Nephron progenitor cell (in vitro differentiated cells): ENCODE measurements around the gene USP11.
A peak's percentile ranks its signal among the peaks of the same experiment; 100 is the strongest.

Experiments
- DNase-seq: peaks from one replicate; pipeline ENCODE4 v3.0.0; 2021
- H3K27ac Mint-ChIP-seq: 2 replicates; pipeline ENCODE4 v1.8.0; 2021; ENCODE audit warnings: mild to moderate bottlenecking, moderate library complexity, mixed read lengths
- H3K27me3 Mint-ChIP-seq: 2 replicates; pipeline ENCODE4 v1.8.0; 2021; ENCODE audit warnings: mild to moderate bottlenecking, low read depth, mixed read lengths; ENCODE audit not compliant: poor library complexity
- H3K36me3 Mint-ChIP-seq: 2 replicates; pipeline ENCODE4 v1.8.0; 2021; ENCODE audit warnings: low read depth, mixed read lengths
- H3K4me1 Mint-ChIP-seq: 2 replicates; pipeline ENCODE4 v1.8.0; 2021; ENCODE audit warnings: mixed read lengths
- H3K4me3 Mint-ChIP-seq: 2 replicates; pipeline ENCODE4 v1.8.0; 2021; ENCODE audit warnings: mild to moderate bottlenecking, moderate library complexity, mixed read lengths
- H3K9me3 Mint-ChIP-seq: 2 replicates; pipeline ENCODE4 v1.8.0; 2021; ENCODE audit warnings: mild to moderate bottlenecking, moderate library complexity, mixed read lengths
- TF ChIP-seq, protein P1 (sequence below): fragments of 200-600 bp; sonication (generic); IDR thresholded peaks from 2 replicates; pipeline ENCODE4 v1.5.0; 2021; ENCODE audit warnings: antibody characterized with exemption

The USP11 gene

DNA sequence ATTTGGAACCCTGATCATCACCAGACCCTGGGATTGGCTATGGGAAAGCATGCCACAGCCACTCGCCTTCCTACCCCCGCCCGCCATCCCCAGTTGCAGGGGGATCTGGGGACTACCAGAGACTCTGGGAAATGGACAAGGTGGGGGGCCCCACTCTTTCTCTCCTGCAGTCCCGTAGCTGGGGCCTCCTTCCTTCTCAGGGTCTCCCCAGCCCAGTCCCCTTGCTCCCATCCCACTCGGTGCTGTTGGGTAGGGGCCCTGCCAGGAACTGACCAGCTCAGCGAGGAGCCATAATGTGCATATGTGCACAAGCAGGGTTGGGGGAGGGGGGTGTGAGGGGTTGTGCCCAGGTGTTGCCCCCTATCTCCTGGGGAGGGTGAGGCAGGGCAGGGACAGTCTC is 3.4 kb upstream of the USP11 start:
- no peak for DNase-seq
- H3K27me3 Mint-ChIP-seq: no peaks in the 10 kb centered on the region
- TF ChIP-seq, protein P1, sequence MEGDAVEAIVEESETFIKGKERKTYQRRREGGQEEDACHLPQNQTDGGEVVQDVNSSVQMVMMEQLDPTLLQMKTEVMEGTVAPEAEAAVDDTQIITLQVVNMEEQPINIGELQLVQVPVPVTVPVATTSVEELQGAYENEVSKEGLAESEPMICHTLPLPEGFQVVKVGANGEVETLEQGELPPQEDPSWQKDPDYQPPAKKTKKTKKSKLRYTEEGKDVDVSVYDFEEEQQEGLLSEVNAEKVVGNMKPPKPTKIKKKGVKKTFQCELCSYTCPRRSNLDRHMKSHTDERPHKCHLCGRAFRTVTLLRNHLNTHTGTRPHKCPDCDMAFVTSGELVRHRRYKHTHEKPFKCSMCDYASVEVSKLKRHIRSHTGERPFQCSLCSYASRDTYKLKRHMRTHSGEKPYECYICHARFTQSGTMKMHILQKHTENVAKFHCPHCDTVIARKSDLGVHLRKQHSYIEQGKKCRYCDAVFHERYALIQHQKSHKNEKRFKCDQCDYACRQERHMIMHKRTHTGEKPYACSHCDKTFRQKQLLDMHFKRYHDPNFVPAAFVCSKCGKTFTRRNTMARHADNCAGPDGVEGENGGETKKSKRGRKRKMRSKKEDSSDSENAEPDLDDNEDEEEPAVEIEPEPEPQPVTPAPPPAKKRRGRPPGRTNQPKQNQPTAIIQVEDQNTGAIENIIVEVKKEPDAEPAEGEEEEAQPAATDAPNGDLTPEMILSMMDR: no peak
- peaks cover 33% of the 10 kb centered on the region for H3K4me1 Mint-ChIP-seq
- H3K9me3 Mint-ChIP-seq: no peaks in the 10 kb centered on the region
- no peak overlapping the region for H3K4me3 Mint-ChIP-seq
- H3K36me3 Mint-ChIP-seq: peaks cover 55% of the 10 kb centered on the region
- H3K27ac Mint-ChIP-seq: no peak overlapping the region

DNA sequence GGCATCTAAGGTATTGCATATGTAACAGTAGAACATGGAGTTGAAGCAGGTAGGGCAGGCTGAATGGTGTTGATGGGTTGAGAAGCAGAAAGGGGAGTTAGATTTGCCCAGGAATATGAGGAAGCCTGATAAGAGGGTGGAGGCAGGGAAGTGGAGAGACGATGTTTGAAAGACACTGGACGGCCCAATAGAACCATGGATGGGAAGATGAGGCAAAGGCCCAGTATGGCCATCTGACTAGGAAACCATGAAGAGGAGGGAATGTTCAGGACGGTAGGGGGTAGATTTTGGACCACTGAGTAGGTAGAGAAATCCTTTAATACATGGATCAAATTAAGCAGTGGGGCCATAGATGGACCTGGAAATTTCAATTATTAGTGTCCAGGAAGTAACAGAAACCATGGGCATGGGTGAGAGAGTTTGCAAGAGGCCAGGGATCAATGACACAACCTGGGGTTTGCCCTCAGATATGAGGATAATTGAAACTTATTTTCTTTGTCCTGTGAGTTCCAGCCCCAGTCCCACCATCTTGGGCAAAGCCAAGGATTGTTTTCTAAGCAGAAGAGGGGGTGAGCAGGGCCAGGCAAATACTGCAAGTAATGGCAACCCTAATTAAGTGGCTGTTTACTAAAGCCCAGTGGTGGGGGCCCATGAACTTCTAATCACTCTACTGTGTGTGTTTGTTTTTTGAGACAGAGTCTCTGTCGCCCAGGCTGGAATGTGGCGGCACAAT is 2.5 kb upstream of the USP11 start:
- Mint-ChIP-seq H3K4me3 (no peak overlapping the region), H3K36me3 (peaks cover 49% of the 10 kb centered on the region), H3K27me3 (no peaks in the 10 kb centered on the region), H3K9me3 (no peaks in the 10 kb centered on the region), H3K27ac (peak overlapping the region; percentile 39), H3K4me1 (peaks cover 40% of the 10 kb centered on the region)
- no peak for DNase-seq
- TF ChIP-seq, protein P1: no peak

DNA sequence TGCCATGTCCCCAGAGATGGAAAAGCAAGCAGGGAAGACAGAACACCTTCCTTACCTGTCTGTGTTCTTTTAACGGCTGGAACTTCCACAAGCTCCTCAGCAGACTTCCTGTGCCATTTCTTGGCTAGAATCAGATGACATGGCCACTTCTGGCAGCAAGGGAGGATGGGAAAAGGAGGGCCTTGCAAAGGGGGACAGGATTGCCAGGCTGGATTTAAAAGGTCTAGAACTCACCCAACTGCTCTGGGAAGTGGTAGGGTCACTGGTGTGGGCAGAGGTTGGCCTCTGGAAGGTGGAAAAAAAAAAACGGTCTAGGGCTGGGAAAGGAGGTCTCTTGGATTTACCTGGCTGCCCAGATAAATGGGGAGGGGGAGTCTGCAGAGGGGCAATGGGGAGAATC is 1.6 kb upstream of the USP11 start:
- peak overlapping the region; percentile 62 for H3K4me3 Mint-ChIP-seq
- TF ChIP-seq, protein P1: no peak
- H3K9me3 Mint-ChIP-seq: no peaks in the 10 kb centered on the region
- H3K27me3 Mint-ChIP-seq: no peaks in the 10 kb centered on the region
- H3K4me1 Mint-ChIP-seq: peaks cover 49% of the 10 kb centered on the region
- H3K27ac Mint-ChIP-seq: peak overlapping the region; percentile 74
- peaks cover 44% of the 10 kb centered on the region for H3K36me3 Mint-ChIP-seq
- DNase-seq: no peak

DNA sequence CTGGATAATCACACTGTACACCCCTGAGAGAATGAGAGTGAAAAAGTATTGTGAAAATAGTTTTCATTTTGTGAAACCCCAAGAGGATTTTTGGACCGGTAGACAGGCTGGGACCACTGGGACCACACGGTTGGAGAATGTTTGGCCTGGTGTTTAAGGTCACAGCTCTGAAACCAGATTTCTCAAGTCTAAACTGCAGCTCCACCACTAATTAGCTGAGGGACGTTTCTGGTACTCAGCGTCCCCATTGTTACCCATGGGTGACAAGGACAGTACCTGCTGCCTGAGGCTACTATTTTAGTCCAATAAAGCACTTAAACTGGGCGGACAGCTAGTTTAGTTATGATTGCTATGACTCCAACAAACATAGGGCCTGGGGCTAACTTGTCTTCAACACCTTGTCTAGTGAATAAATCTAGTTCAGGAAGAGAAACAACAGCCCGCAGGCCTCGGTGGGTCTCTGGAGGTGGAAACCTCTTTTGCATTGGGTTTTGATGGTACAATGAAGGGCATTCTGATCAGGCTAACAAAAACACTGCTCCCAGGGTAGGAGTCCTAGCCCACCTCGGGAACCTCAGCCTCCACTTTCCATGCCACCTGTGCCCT is 509 bp upstream of the USP11 start:
- no peak for DNase-seq
- Mint-ChIP-seq H3K4me1 (peaks cover 60% of the 10 kb centered on the region), H3K27ac (peak overlapping the region; percentile 100), H3K36me3 (peaks cover 33% of the 10 kb centered on the region), H3K9me3 (no peaks in the 10 kb centered on the region), H3K27me3 (no peaks in the 10 kb centered on the region), H3K4me3 (peak overlapping the region; percentile 93)
- TF ChIP-seq, protein P1: no peak

DNA sequence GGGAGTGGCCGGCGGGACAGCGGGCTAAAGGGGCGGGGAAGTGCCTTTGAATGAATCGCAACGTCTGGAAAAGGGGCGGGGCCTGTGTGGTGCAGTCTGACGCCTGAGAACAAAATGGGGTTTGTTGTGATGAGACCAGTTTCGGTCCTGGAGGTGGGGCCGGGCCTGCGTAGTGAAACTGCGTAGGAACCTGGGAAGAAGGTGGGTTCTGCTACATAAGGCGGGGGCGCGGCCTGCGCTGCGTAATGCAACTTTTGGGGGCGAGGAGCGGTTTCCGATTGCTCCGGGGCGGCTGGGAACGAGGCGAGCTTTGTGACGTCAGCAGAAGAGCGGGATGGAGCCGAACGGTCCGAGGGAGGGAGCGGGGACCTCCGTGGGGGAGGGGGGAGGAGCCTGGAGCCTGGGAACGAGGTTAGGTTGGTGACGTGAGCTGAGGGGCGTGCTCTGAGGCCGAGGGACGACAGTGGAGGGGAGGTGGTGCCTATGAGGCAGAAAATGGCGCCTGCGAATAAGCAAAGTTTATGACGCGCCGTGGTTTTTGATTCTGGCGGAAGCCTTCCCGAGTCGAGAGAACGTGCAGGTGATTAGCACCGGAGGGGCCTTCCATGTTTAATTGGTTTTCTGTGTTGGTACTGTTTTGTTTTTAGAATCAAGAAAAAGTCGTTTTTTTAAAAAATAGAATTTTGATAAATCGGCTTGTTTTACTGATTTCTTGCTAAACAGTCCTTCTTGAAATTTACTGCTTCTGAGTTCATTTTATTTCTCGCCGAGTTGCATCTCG is 714 bp downstream of the USP11 start:
- Mint-ChIP-seq H3K27me3 (no peaks in the 10 kb centered on the region), H3K4me1 (peaks cover 65% of the 10 kb centered on the region), H3K4me3 (peak overlapping the region; percentile 93), H3K36me3 (peaks cover 24% of the 10 kb centered on the region), H3K27ac (peak overlapping the region; percentile 100), H3K9me3 (no peaks in the 10 kb centered on the region)
- TF ChIP-seq, protein P1: no peak
- peak; percentile 98 for DNase-seq
